ENCODE results near the gene ZNF593OS.

- TF ChIP-seq POLR2A (IDR thresholded peaks at IDR 0.05) (no peak), CTCF (IDR thresholded peaks at IDR 0.05 in 4 of 5, conservative IDR thresholded peaks at IDR 0.05 in 1 of 5) (no peak)
Observed at GRCh38 chr1:26203642-26204318, 32.1 kb upstream of the ZNF593OS start.
